DOHH2 (cell line): ENCODE results near the gene GPRIN3.

ENCODE experiments used
- CTCF ChIP-seq: fragments of 200-600 bp; sonication (generic); IDR thresholded peaks from one replicate; pipeline ENCODE4 v1.5.1; 2014; ENCODE audit warnings: antibody characterized with exemption, mild to moderate bottlenecking, low read depth, low read length; ENCODE audit not compliant: poor library complexity, severe bottlenecking
- EZH2phosphoT487 ChIP-seq: fragments of 200-600 bp; sonication (generic); IDR thresholded peaks from 2 replicates; pipeline ENCODE4 v1.6.1; 2017; ENCODE audit warnings: borderline replicate concordance, mild to moderate bottlenecking, antibody characterized with exemption, low read length, moderate library complexity, mixed read lengths

DNA sequence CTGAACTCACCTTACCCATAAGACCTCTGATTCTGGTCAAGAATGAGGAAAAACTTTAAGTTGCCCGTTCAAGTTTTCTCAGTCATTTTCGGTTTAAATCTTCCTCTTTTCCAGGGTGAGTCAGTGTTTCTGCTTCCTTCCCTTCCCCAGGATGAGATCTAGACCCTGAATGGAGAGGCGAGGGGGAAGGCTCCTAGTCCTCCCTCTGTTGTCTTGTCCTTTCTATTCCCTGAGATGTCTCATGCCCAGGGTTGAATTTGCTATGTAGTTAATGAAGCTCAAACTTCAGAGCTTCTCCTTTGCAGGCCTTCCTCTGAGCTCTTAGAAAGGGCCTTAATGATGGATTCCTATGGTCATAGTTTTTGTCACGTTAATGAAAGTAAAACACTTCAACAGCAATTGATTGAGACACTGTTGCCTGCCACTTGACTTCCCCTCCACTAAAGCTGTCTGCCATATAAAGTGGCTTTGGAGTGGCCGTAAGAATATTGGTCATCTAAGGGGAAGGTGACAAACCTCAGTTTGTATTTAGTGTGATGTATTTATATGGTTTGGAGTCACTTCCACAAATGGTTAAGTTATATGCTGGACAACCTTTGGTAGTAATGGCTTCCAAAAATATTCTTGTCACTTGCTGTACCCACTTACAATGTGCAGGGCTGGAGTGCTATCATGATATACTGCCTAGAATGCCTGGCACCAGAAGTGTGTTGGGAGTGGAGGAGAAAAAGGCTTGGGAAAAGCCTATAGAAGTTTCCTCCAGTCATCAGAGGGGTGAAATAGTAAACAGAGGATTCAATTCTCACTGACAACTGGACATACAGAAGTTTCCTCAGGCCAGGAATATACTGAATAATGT, 24.3 kb upstream of the GPRIN3 start:
- TF ChIP-seq CTCF, result no peak
- no peak for TF ChIP-seq EZH2phosphoT487
